ENCODE results near the gene SLC22A2. TPM values are rescaled to one million over a fixed set of nuclear protein-coding genes. Genes with fewer than 3 reads are reported as not detected.

SLC22A2 gene
- total and polyA plus RNA-seq, 2 of the 13 experiments (the other 11 are each of a cell fraction or from before 2014, with no cell fraction given) = not detected

DNA sequence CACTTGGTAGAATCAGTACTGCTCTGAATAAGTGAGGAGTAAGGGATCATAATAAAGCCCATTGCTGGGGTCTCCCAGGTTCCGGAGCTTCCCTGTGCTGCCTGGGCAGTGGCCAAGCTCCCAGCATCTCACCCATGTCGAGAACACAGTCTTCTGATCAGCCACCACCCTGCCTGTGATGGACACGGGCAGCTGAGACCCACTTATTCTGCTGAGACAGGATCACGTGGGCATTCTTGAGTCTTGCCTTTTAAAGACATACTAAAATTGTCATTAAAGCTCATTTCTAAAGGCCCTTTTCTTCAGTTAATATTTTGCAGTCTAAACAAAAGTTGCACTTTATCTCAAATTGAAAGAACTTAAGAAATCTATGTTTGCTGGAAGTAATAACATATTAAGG lies 42.7 kb upstream of the SLC22A2 start:
- BruUV-seq (replicated peaks) = no TSS peak
- H3K36me3 ChIP-seq (replicated peaks in 1 of 2; ENCODE audit: control insufficient read depth in 1 of 2, insufficient read depth in 2 of 2, low read length in 2 of 2) = no peaks in the 10 kb centered on the region
- H3K27me3 ChIP-seq (ENCODE audit: control insufficient read depth in 1 of 2, insufficient read depth in 2 of 2, low read length in 2 of 2) = no peaks in the 10 kb centered on the region
- TF ChIP-seq, protein P1, sequence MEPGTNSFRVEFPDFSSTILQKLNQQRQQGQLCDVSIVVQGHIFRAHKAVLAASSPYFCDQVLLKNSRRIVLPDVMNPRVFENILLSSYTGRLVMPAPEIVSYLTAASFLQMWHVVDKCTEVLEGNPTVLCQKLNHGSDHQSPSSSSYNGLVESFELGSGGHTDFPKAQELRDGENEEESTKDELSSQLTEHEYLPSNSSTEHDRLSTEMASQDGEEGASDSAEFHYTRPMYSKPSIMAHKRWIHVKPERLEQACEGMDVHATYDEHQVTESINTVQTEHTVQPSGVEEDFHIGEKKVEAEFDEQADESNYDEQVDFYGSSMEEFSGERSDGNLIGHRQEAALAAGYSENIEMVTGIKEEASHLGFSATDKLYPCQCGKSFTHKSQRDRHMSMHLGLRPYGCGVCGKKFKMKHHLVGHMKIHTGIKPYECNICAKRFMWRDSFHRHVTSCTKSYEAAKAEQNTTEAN (CRISPR knock-in tag; conservative IDR thresholded peaks at IDR 0.05) = no peak
- no peak for TF ChIP-seq ZNF232 (CRISPR knock-in tag; IDR thresholded peaks at IDR 0.05; ENCODE audit: borderline replicate concordance)
- no peak for TF ChIP-seq ZNF703 (CRISPR knock-in tag; IDR thresholded peaks at IDR 0.05; ENCODE audit: borderline replicate concordance)
- no peak for TF ChIP-seq ZBTB7B (CRISPR knock-in tag; IDR thresholded peaks at IDR 0.05)
- TF ChIP-seq NAIF1 (CRISPR knock-in tag; IDR thresholded peaks at IDR 0.05; ENCODE audit: borderline replicate concordance) = no peak
- no peak for TF ChIP-seq ISX (CRISPR knock-in tag; conservative IDR thresholded peaks at IDR 0.05)
- no peak for TF ChIP-seq ZNF709 (CRISPR knock-in tag; IDR thresholded peaks at IDR 0.05)
- no peak for TF ChIP-seq RNF2 (conservative IDR thresholded peaks at IDR 0.05; ENCODE audit: low read depth)
- TF ChIP-seq ZBTB42 (CRISPR knock-in tag; IDR thresholded peaks at IDR 0.05) = no peak
- TF ChIP-seq ZKSCAN5 (CRISPR knock-in tag; IDR thresholded peaks at IDR 0.05) = no peak
- TF ChIP-seq KLF15 (CRISPR knock-in tag; IDR thresholded peaks at IDR 0.05; ENCODE audit: borderline replicate concordance) = no peak
- no peak for TF ChIP-seq ZNF747 (CRISPR knock-in tag; IDR thresholded peaks at IDR 0.05; ENCODE audit: borderline replicate concordance)
- no peak for TF ChIP-seq AHR (CRISPR knock-in tag; IDR thresholded peaks at IDR 0.05)
- TF ChIP-seq, protein P2, sequence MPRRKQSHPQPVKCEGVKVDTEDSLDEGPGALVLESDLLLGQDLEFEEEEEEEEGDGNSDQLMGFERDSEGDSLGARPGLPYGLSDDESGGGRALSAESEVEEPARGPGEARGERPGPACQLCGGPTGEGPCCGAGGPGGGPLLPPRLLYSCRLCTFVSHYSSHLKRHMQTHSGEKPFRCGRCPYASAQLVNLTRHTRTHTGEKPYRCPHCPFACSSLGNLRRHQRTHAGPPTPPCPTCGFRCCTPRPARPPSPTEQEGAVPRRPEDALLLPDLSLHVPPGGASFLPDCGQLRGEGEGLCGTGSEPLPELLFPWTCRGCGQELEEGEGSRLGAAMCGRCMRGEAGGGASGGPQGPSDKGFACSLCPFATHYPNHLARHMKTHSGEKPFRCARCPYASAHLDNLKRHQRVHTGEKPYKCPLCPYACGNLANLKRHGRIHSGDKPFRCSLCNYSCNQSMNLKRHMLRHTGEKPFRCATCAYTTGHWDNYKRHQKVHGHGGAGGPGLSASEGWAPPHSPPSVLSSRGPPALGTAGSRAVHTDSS (CRISPR knock-in tag; conservative IDR thresholded peaks at IDR 0.05) = no peak
- POLR2A ChIA-PET = no interaction called here
- intact Hi-C loops (cut with micrococcal nuclease; ENCODE audit: unreplicated experiment) (no loop called here), in situ Hi-C loops (cut with HindIII; ENCODE audit: extremely low pct_ligation_motif_present, low pct_unique_long_range_greater_than_20kb) (no loop called here)
- H3K4me3 ChIP-seq (replicated peaks in 1 of 3; ENCODE audit: insufficient read depth in 1 of 3, low read depth in 2 of 3, low read length in 3 of 3) = no peak overlapping the region
- CTCF ChIA-PET (ENCODE audit: low intra/inter-chr PET ratio, low total read pairs) = no interaction called here
- no peak overlapping the region for H3K4me2 ChIP-seq (ENCODE audit: low read depth, low read length)
- peaks cover 16% of the 10 kb centered on the region for H3K9me3 ChIP-seq (ENCODE audit: low read length)
- peaks cover 14% of the 10 kb centered on the region for H3K4me1 ChIP-seq (ENCODE audit: insufficient read depth, low read length)
- no peaks in the 10 kb centered on the region for H4K20me1 ChIP-seq (ENCODE audit: insufficient read depth, low read length)
- no peak overlapping the region for H3K27ac ChIP-seq (ENCODE audit: extremely low read length, insufficient read depth, low read length)
- no peaks in the 10 kb centered on the region for H3K79me2 ChIP-seq (ENCODE audit: insufficient read depth, low read length)
- FAIRE-seq (no peak), ATAC-seq (no peak), DNase-seq (ENCODE audit: low spot score) (no peak)
- 23% methylated on average over 4 of the region's 4 CpGs for WGBS (ENCODE audit: low lambda C conversion rate)
- no peak overlapping the region for H3K9ac ChIP-seq (ENCODE audit: insufficient read depth, low read depth, low read length)
- H2AFZ ChIP-seq (ENCODE audit: low read length) = no peak overlapping the region

Measured in HepG2 (cell line).